ENCODE results near the gene IL17D.

The IL17D gene

DNA sequence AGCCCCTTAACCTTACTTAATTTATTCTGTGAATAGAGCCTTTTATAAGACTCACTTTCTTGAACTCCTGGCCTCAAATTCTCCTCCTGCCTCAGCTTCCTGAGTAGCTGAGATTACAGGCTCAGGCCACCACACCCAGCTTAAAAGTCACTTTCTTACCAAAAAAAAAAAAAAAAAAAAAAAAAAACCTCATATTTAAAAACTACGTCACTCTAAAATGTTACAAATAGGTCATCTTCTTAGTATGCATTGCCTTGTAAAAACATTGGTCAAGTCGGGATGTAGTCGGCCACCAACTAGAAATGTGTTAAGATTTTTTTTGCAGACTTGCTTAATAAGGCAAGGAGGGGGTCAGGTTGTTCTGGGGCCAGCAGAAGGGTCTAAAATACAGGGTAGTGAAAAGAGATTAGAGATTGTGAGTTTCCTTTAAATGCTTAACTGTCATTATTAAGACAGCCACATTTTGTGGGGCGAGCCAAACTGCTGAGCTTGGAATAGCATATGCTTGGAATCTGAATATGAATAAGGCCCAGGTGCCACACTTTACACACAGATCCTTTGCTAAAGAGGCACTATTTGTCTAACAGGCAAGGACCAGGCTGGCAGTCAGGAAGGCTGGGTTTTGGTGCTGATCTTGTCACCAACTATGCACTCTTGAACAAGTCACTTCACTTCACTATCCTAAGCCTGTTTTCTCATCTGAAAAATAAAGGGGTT is 16.5 kb upstream of the IL17D start:
- in situ Hi-C loops (cut with MboI; ENCODE audit: low sequenced_read_pairs) = no loop called here

DNA sequence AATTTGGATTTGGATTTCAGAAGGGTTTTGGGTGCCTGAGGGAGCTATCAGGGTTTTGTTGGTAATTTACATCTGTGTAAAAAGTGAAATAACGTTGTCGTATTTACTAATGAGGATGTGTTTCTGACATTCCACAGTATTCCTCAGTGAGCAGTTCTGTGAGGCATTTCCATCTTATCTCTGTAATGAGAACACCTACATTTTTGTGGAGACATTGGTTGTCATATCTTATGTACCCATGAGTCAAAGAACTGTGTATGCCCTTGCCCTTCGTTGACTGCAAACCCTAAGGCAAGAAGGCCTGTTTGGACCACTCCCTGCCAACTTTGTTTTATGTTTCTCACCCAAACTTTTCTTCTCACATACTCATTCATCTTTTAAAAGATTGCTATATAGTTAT is 14.2 kb upstream of the IL17D start:
- in situ Hi-C loops (cut with MboI; ENCODE audit: low sequenced_read_pairs) = no loop called here

DNA sequence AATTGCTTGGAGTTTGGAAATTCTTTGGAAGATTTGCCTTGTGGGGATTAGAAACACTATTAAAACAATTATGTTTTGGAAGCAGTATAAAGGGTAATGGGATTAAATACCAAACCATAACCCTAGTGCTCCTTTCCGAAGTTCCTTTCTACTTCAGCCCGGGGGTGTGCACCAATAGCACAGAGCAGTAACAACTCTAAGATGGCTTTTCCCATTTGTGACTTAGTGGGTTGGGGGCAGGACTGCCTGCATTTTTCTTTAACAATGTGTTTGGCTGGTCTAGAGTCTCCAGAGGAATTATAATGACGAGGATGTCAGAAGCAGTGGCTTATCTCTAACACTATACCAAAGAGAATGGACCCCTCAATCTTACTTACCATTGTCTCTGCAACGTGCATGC is 11.9 kb upstream of the IL17D start:
- in situ Hi-C loops (cut with MboI; ENCODE audit: low sequenced_read_pairs) = no loop called here

DNA sequence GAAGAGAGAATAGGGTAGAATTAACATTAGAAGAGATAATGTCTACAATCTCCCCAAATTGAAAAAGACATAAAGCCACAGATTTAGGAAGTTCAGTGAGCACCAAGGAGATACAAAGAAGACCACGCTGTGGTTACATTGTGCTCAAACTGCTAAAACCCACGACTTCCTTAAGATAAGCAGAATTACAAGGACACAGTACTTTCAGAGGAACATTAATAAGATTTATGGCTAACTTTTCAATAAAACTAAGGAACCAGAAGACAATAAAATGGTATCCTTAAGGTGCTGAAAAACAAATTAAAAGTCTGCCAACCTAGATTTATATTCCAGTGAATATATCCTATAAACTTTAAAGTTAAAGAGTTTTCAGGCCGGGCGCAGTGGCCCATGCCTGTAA is 7.4 kb upstream of the IL17D start:
- in situ Hi-C loops (cut with MboI; ENCODE audit: low sequenced_read_pairs) = no loop called here

- in situ Hi-C loops (cut with MboI; ENCODE audit: low sequenced_read_pairs) = no loop called here
Measured at GRCh38 chr13:20699715-20700114, 3.8 kb upstream of the IL17D start.

DNA sequence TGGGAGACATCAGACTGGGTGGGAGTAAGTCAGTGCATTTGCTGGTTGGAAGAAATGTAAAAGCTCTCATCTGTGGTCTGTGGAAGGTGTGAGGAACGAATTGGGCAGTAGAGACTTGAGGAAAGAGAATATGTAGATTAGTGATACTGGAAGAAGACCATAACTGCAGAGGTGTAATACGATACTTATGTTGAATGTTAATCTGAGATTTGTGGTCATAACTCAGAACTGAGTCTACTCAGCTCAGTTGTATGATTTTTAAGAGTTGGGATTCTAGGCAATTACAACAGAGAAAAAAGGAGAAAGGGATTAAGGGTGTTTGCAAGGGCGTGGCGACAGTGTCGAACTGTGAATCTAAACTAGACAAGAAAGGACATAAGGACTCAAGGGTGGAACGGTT is 3.2 kb upstream of the IL17D start:
- in situ Hi-C loops (cut with MboI; ENCODE audit: low sequenced_read_pairs) = no loop called here

- in situ Hi-C loops (cut with MboI; ENCODE audit: low sequenced_read_pairs) = no loop called here
Measured at GRCh38 chr13:20701461-20701860, 2.0 kb upstream of the IL17D start.

DNA sequence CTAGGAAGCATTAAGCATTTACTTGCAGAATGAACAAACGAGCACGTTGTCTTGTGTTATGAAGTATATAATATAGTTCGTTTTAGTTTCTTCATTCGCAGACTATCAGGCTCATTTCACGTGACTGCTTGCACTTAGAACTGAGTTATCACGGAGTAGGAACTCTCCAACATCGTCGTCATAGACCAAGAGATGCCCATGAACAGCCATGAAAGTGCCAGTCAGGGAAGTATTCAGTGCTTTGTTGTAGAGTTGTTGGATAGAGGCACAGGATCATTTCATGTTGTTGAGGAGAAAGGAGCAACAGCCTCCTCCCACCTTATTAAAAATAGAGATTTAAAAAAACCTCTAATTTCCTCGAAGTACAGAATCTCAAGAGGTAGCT is 977 bp upstream of the IL17D start:
- in situ Hi-C loops (cut with MboI; ENCODE audit: low sequenced_read_pairs) = no loop called here

DNA sequence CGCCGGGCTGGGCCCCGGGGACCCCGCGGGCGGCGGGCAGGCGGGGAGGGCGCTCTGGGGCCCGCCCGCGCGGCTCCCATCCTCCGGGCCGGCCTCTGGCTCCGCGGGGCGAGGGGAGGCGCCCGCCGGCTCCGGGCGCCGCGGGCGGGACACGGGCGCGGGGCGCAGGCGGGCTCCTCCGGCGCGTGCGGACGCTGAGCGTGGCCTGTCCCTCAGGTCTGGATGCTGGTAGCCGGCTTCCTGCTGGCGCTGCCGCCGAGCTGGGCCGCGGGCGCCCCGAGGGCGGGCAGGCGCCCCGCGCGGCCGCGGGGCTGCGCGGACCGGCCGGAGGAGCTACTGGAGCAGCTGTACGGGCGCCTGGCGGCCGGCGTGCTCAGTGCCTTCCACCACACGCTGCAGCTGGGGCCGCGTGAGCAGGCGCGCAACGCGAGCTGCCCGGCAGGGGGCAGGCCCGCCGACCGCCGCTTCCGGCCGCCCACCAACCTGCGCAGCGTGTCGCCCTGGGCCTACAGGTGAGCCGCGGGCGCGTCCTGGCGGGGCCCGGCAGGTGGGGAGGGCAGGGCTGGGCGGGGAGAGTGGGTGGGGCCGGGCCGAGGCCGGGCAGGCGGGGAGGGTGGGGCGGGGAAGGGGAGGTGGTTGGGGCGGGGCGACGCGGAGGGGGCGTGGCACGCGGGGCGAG is 420 bp downstream of the IL17D start:
- in situ Hi-C loops (cut with MboI; ENCODE audit: low sequenced_read_pairs) = no loop called here

- in situ Hi-C loops (cut with MboI; ENCODE audit: low sequenced_read_pairs) = no loop called here
Measured at GRCh38 chr13:20704459-20705069, 1.1 kb downstream of the IL17D start.

GRCh38 chr13:20706661-20707060 is 3.2 kb downstream of the IL17D start:
- in situ Hi-C loops (cut with MboI; ENCODE audit: low sequenced_read_pairs) = no loop called here

DNA sequence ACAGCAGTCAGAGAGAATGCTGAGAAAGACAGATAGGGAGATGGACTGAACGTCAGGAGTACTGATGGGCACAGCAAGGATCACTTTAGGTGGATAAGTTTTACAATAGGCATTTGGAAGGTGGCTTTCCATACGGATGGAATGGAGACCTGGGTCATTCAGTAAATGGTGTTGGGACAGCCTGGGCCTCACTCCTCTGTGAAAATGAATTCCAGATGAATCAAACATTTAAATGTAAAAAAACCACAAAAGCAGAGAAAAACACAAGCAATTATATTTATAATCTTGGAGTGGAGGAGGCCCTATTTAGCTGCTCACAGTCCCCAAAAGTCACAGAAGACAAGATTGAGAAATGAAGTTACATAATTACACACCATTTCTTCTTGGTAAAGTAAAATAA is 4.7 kb downstream of the IL17D start:
- in situ Hi-C loops (cut with MboI; ENCODE audit: low sequenced_read_pairs) = no loop called here

- in situ Hi-C loops (cut with MboI; ENCODE audit: low sequenced_read_pairs) = no loop called here
Measured at GRCh38 chr13:20709369-20709768, 5.9 kb downstream of the IL17D start.

GRCh38 chr13:20709782-20710181 is 6.3 kb downstream of the IL17D start:
- in situ Hi-C loops (cut with MboI; ENCODE audit: low sequenced_read_pairs) = no loop called here

- in situ Hi-C loops (cut with MboI; ENCODE audit: low sequenced_read_pairs) = no loop called here
Measured at GRCh38 chr13:20711301-20712044, 8.0 kb downstream of the IL17D start.

DNA sequence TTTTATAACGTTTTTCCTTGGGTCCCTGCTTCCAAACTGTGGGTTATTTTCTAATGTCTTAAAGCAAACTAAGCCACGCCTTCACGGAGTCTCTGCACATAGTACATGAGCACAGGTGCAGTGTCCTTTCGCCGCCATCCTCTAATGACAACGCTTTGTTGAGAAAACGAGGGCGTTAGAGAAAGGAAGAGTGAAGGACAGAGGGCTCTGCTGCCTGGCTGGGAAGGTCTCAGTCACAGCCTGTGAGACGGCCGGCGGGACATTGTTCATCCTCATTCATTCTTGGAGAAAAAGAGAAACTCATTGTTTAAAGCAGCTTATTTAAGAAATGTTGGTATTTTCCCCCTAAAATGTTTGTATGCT is 9.5 kb downstream of the IL17D start:
- in situ Hi-C loops (cut with MboI; ENCODE audit: low sequenced_read_pairs) = no loop called here

DNA sequence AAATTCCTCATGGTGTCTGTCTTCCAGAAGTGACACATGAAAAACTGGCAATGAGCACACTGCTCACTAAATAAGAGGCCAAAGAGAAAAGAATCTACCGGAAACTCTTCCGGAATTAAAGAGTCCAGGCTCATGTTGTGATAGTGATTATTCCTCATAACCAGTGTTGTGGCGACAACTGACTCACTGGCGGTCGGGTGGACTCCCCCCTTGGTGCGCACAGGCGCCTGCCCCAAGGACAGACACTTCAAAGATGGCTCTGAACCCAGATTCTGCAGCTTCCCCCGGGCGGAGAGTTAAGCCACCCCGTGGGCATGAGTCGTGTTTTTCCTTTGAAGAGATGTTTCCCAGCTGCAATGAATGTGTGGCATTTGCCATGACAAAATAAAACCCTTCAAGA is 10.3 kb downstream of the IL17D start:
- in situ Hi-C loops (cut with MboI; ENCODE audit: low sequenced_read_pairs) = no loop called here

DNA sequence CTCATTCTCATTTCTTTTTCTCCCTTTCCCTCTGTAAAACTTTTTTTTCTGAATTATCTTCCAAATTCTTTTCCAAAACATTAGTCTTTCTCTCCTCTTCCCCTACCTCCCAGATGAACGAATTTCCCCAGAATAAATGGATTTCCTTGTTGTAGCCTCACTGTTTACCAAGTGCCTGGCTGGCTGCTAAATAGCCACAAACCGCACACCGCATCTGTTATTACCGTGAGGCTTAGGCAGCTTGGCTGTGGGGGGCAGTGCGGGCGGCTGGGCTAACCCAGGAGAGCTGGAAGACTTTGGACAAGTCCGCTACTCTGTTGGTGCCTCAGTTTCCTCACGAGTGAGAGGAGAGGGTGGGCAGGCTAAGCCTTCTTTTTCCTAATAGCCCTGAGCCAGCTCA is 10.7 kb downstream of the IL17D start:
- in situ Hi-C loops (cut with MboI; ENCODE audit: low sequenced_read_pairs) = no loop called here

- in situ Hi-C loops (cut with MboI; ENCODE audit: low sequenced_read_pairs) = no loop called here
Measured at GRCh38 chr13:20714563-20715329, 11.2 kb downstream of the IL17D start.

DNA sequence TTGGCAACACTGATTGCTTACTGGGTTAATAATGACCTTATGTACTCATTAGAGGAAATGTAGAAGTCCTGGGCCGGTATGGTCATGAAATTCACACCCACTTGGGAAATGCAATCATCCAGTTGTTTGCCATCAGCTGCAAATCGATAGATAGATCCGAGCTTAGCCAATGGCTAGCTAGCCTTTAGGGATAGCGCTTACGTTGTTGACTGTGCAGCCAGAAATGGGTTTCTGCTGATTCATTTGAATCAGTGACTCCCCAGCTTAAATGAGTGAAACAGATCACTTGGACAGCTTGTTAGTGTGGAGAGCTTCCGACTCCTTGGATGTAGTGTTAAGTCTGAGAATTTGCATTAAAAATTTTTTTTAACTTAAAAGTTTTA is 11.8 kb downstream of the IL17D start:
- in situ Hi-C loops (cut with MboI; ENCODE audit: low sequenced_read_pairs) = no loop called here

DNA sequence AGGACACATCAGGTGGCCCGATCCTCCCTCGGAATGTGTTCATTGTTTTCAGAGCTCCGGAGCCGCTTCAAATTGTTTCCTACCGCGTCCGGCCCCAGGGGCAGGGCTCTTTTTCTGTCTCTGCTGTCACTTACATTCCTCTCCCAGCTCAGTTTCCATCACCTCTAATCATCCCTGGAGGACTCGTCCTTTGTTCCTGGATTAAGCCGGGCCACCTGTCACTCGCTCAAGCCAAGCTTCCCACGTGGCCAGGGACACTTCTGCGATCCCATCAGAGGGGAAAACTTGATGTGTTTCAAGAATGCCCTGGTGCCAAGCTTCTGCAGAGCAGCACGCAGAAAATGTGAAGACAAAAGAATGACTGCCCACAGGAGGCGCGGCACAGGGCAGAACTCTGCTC is 13.5 kb downstream of the IL17D start:
- in situ Hi-C loops (cut with MboI; ENCODE audit: low sequenced_read_pairs) = no loop called here

Measured in hTERT RPE-1 (cell line).